Body of pancreas (tissue), 4 donors: ENCODE data around the gene LATS2.

Experiments used
- CTCF ChIP-seq, 7 experiments: fragments of 450-650 bp in 4 of 7; fragments of 200-600 bp in 3 of 7; sonication (generic) in 3 of 7; IDR thresholded peaks; one replicate each; pipeline ENCODE4 v1.5.1; 2016 to 2019; ENCODE audit warnings: antibody characterized with exemption in 7 of 7
- POLR2A ChIP-seq, 3 donors: fragments of 450-650 bp; IDR thresholded peaks; one replicate each; pipeline ENCODE4 v1.6.1; 2016; ENCODE audit warnings: antibody characterized with exemption in 3 of 3, mild to moderate bottlenecking in 2 of 3

DNA sequence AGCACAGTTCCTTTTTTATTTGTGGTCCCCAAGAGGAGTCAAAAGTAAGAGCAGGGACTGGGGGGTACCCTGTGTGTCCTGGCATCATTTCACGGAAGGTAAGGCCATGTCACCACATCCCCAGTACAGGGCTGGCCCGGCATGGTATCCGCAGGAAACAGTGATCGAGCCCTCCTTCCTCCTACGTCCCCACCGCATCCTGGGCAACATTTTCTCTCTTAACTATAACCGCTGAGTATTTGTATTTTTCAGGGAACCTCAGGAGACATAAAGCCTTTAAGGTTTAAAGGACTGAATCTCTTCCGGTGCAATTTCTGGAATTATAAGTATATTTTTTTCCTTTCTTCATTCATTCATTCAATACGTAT lies 13.6 kb upstream of the LATS2 start:
- no peak for TF ChIP-seq POLR2A (IDR thresholded peaks at IDR 0.05)
- no peak for TF ChIP-seq CTCF (IDR thresholded peaks at IDR 0.05)
